HUES48 (cell line): ENCODE measurements around the gene DAPL1.

ENCODE experiments used
- H3K27ac ChIP-seq: one replicate; pipeline ENCODE4 v1.7.0; 2013; ENCODE audit warnings: low read depth, low read length, inconsistent platforms
- H3K27me3 ChIP-seq: 2 replicates; pipeline ENCODE4 v1.6.1; 2013; ENCODE audit warnings: mild to moderate bottlenecking, low read length; ENCODE audit not compliant: control insufficient read depth, insufficient read depth
- H3K36me3 ChIP-seq: 2 replicates; pipeline ENCODE4 v1.6.1; 2013; ENCODE audit warnings: low read length; ENCODE audit not compliant: control insufficient read depth, insufficient read depth
- H3K4me1 ChIP-seq: 2 replicates; pipeline ENCODE4 v1.6.1; 2013; ENCODE audit warnings: mild to moderate bottlenecking, low read length; ENCODE audit not compliant: control insufficient read depth, insufficient read depth
- H3K4me3 ChIP-seq: 2 replicates; pipeline ENCODE4 v1.5.1; 2013; ENCODE audit warnings: mild to moderate bottlenecking, low read depth, low read length
- H3K9ac ChIP-seq: 2 replicates; pipeline ENCODE4 v1.6.1; 2013; ENCODE audit warnings: mild to moderate bottlenecking, low read depth, low read length, moderate library complexity
- H3K9me3 ChIP-seq: 2 replicates; pipeline ENCODE4 v1.6.1; 2013; ENCODE audit warnings: low read length; ENCODE audit not compliant: control insufficient read depth, insufficient read depth

DAPL1 gene

GRCh38 chr2:158756976-158757375 lies 38.1 kb upstream of the DAPL1 start:
- no peaks in the 10 kb centered on the region for H3K9me3 ChIP-seq
- no peak overlapping the region for H3K9ac ChIP-seq
- no peaks in the 10 kb centered on the region for H3K36me3 ChIP-seq
- H3K27ac ChIP-seq = no peak overlapping the region
- no peak overlapping the region for H3K4me3 ChIP-seq
- no peaks in the 10 kb centered on the region for H3K27me3 ChIP-seq
- H3K4me1 ChIP-seq = no peaks in the 10 kb centered on the region

- no peak overlapping the region for H3K9ac ChIP-seq
- H3K9me3 ChIP-seq = no peaks in the 10 kb centered on the region
- H3K4me1 ChIP-seq = no peaks in the 10 kb centered on the region
- H3K4me3 ChIP-seq = no peak overlapping the region
- no peaks in the 10 kb centered on the region for H3K27me3 ChIP-seq
- no peaks in the 10 kb centered on the region for H3K36me3 ChIP-seq
- H3K27ac ChIP-seq = no peak overlapping the region
Measured at GRCh38 chr2:158760887-158761286, 34.2 kb upstream of the DAPL1 start.

- Histone ChIP-seq H3K27ac (no peak overlapping the region), H3K9me3 (no peaks in the 10 kb centered on the region), H3K36me3 (no peaks in the 10 kb centered on the region), H3K9ac (no peak overlapping the region), H3K4me1 (no peaks in the 10 kb centered on the region), H3K27me3 (no peaks in the 10 kb centered on the region), H3K4me3 (no peak overlapping the region)
Measured at GRCh38 chr2:158761621-158762020, 33.5 kb upstream of the DAPL1 start.

- no peak overlapping the region for H3K27ac ChIP-seq
- H3K4me1 ChIP-seq = no peaks in the 10 kb centered on the region
- H3K36me3 ChIP-seq = no peaks in the 10 kb centered on the region
- no peak overlapping the region for H3K4me3 ChIP-seq
- no peaks in the 10 kb centered on the region for H3K27me3 ChIP-seq
- no peak overlapping the region for H3K9ac ChIP-seq
- H3K9me3 ChIP-seq = no peaks in the 10 kb centered on the region
Measured at GRCh38 chr2:158762336-158762735, 32.8 kb upstream of the DAPL1 start.

- Histone ChIP-seq H3K27me3 (no peaks in the 10 kb centered on the region), H3K9ac (no peak overlapping the region), H3K36me3 (no peaks in the 10 kb centered on the region), H3K27ac (no peak overlapping the region), H3K4me1 (no peaks in the 10 kb centered on the region), H3K9me3 (no peaks in the 10 kb centered on the region), H3K4me3 (no peak overlapping the region)
Measured at GRCh38 chr2:158766524-158766923, 28.6 kb upstream of the DAPL1 start.

GRCh38 chr2:158772306-158773078 lies 22.6 kb upstream of the DAPL1 start:
- no peak overlapping the region; the same call in 1 of the 2 replicates for H3K4me3 ChIP-seq
- H3K36me3 ChIP-seq = no peaks in the 10 kb centered on the region
- no peaks in the 10 kb centered on the region for H3K9me3 ChIP-seq
- no peaks in the 10 kb centered on the region for H3K27me3 ChIP-seq
- H3K27ac ChIP-seq = no peak overlapping the region
- H3K9ac ChIP-seq = no peak overlapping the region
- H3K4me1 ChIP-seq = peaks cover 18% of the 10 kb centered on the region

GRCh38 chr2:158773121-158773520 lies 22.0 kb upstream of the DAPL1 start:
- no peaks in the 10 kb centered on the region for H3K9me3 ChIP-seq
- no peak overlapping the region for H3K27ac ChIP-seq
- no peak overlapping the region for H3K9ac ChIP-seq
- no peaks in the 10 kb centered on the region for H3K27me3 ChIP-seq
- H3K4me3 ChIP-seq = no peak overlapping the region
- no peaks in the 10 kb centered on the region for H3K36me3 ChIP-seq
- peaks cover 18% of the 10 kb centered on the region for H3K4me1 ChIP-seq

GRCh38 chr2:158774681-158775080 lies 20.4 kb upstream of the DAPL1 start:
- H3K9me3 ChIP-seq = no peaks in the 10 kb centered on the region
- H3K27ac ChIP-seq = no peak overlapping the region
- H3K9ac ChIP-seq = no peak overlapping the region
- H3K27me3 ChIP-seq = no peaks in the 10 kb centered on the region
- H3K36me3 ChIP-seq = no peaks in the 10 kb centered on the region
- H3K4me1 ChIP-seq = peaks cover 18% of the 10 kb centered on the region
- H3K4me3 ChIP-seq = no peak overlapping the region

GRCh38 chr2:158775273-158776027 lies 19.7 kb upstream of the DAPL1 start:
- H3K36me3 ChIP-seq = no peaks in the 10 kb centered on the region
- no peak overlapping the region for H3K27ac ChIP-seq
- peaks cover 18% of the 10 kb centered on the region for H3K4me1 ChIP-seq

GRCh38 chr2:158776231-158776630 lies 18.9 kb upstream of the DAPL1 start:
- Histone ChIP-seq H3K27me3 (no peaks in the 10 kb centered on the region), H3K4me3 (no peak overlapping the region), H3K4me1 (peaks cover 18% of the 10 kb centered on the region), H3K36me3 (no peaks in the 10 kb centered on the region), H3K27ac (no peak overlapping the region), H3K9ac (no peak overlapping the region), H3K9me3 (no peaks in the 10 kb centered on the region)

More at GRCh38 chr2:158775273-158776027, 19.7 kb upstream of the DAPL1 start:
- no peak overlapping the region for H3K9ac ChIP-seq
- no peaks in the 10 kb centered on the region for H3K27me3 ChIP-seq
- no peaks in the 10 kb centered on the region for H3K9me3 ChIP-seq
- H3K4me3 ChIP-seq = no peak overlapping the region

- Histone ChIP-seq H3K4me1 (peaks cover 26% of the 10 kb centered on the region), H3K27ac (no peak overlapping the region), H3K9me3 (no peaks in the 10 kb centered on the region), H3K9ac (no peak overlapping the region), H3K4me3 (no peak overlapping the region), H3K27me3 (no peaks in the 10 kb centered on the region), H3K36me3 (no peaks in the 10 kb centered on the region)
Measured at GRCh38 chr2:158777077-158777476, 18.0 kb upstream of the DAPL1 start.
